ENCODE results near the gene ZBTB21. TPM values are rescaled to one million over a fixed set of nuclear protein-coding genes. Genes with fewer than 3 reads are reported as not detected.
A peak's percentile ranks its signal among the peaks of the same experiment; 100 is the strongest.

Gene ZBTB21
- total and polyA plus RNA-seq, 2 of the 8 experiments (the other 6 are each of a cell fraction or from before 2014, with no cell fraction given) = 3.9 to 17.8 TPM

- H3K18ac ChIP-seq (ENCODE audit: extremely low read depth, low read length) = no peak overlapping the region
- no peak overlapping the region for H4K91ac ChIP-seq (replicated peaks; ENCODE audit: insufficient read length, low read length)
- H3K4me3 ChIP-seq (ENCODE audit: extremely low read depth in 1 of 4, insufficient read depth in 2 of 4, low read depth in 3 of 4, low read length in 4 of 4) = no peak overlapping the region
- no peak overlapping the region for H4K8ac ChIP-seq (ENCODE audit: extremely low read depth, insufficient read depth, low read length)
- H4K5ac ChIP-seq (ENCODE audit: insufficient read length, low read depth, low read length) = no peak overlapping the region
- no peak for FAIRE-seq
- no peaks in the 10 kb centered on the region; a peak in 2 of 7 replicates for H3K4me1 ChIP-seq (replicated peaks in 1 of 4; ENCODE audit: control insufficient read depth in 3 of 4, insufficient read depth in 4 of 4, low read length in 3 of 4)
- H3K36me3 ChIP-seq (ENCODE audit: control insufficient read depth in 2 of 4, insufficient read depth in 4 of 4, low read length in 3 of 4) = no peaks in the 10 kb centered on the region
- H3K23ac ChIP-seq (ENCODE audit: insufficient read length) = no peak overlapping the region
- H3K9me3 ChIP-seq (ENCODE audit: insufficient read depth in 2 of 2, low read depth in 1 of 2, low read length in 1 of 2) = peaks cover 0 to 7% of the 10 kb centered on the region in 2 experiments; a peak in 2 of 4 replicates
- 91% methylated on average over 15 of the region's 17 CpGs; no CpG with 5 or more reads in 1 of the 2 experiments for whole genome bisulfite sequencing, 2 experiments (ENCODE audit: extremely low coverage in 1 of 2, insufficient coverage in 1 of 2, insufficient read length in 1 of 2, insufficient replicate concordance in 2 of 2, low coverage in 1 of 2, low lambda C conversion rate in 2 of 2, missing lambda C conversion rate in 1 of 2)
- H3K23me2 ChIP-seq (ENCODE audit: low read depth, low read length) = no peaks in the 10 kb centered on the region
- no peak overlapping the region for H2BK120ac ChIP-seq (replicated peaks; ENCODE audit: low read depth, low read length)
- H3K56ac ChIP-seq (replicated peaks; ENCODE audit: insufficient read length, low read depth, low read length) = no peak overlapping the region
- H2BK12ac ChIP-seq (ENCODE audit: low read depth, low read length) = no peak overlapping the region
- H3K14ac ChIP-seq (ENCODE audit: insufficient read length) = no peak overlapping the region
- H2BK5ac ChIP-seq (ENCODE audit: low read depth, low read length) = no peak overlapping the region
- no peak overlapping the region for H3K4ac ChIP-seq (replicated peaks; ENCODE audit: insufficient read length, low read depth, low read length)
- no peaks in the 10 kb centered on the region for H3K27me3 ChIP-seq (replicated peaks in 1 of 4; ENCODE audit: control insufficient read depth in 3 of 4, extremely low read depth in 1 of 4, insufficient read depth in 3 of 4, low read length in 3 of 4)
- no peak overlapping the region for H2AFZ ChIP-seq (ENCODE audit: low read length)
- no peak overlapping the region for H3K27ac ChIP-seq (ENCODE audit: low read depth, low read length)
- H2BK15ac ChIP-seq (ENCODE audit: low read length) = no peak overlapping the region
- peak in 1 of 2 experiments; percentile 59 for DNase-seq (ENCODE audit: low read depth in 1 of 2, low spot score in 2 of 2)
- H2BK20ac ChIP-seq (ENCODE audit: low read length) = no peak overlapping the region
- ChIA-PET POLR2A (ENCODE audit: partially characterized antibody) (interaction anchor here (0.6 to 1.2 kb wide), 2 partner anchors 33 to 691 kb away, joined by 3 to 4 read pairs; no protein-coding TSS in a partner anchor), CTCF (ENCODE audit: partially characterized antibody) (interaction anchor here (0.7 to 1.5 kb wide), 3 partner anchors 11 to 364 kb away, joined by 3 read pairs; no protein-coding TSS in a partner anchor)
- H3K4me2 ChIP-seq (ENCODE audit: insufficient read depth in 1 of 2, low read depth in 2 of 2, low read length in 2 of 2) = no peak overlapping the region
- no peaks in the 10 kb centered on the region for H3K79me1 ChIP-seq (ENCODE audit: low read depth, low read length)
- no peaks in the 10 kb centered on the region for H4K20me1 ChIP-seq (replicated peaks in 1 of 2; ENCODE audit: control insufficient read depth in 1 of 2, insufficient read depth in 2 of 2, low read length in 2 of 2)
- no peak overlapping the region for H3K9ac ChIP-seq (replicated peaks in 1 of 4; ENCODE audit: extremely low read depth in 1 of 4, low read depth in 3 of 4, low read length in 3 of 4)
- H3K79me2 ChIP-seq (ENCODE audit: control insufficient read depth in 1 of 2, insufficient read depth in 2 of 2, low read length in 2 of 2) = no peaks in the 10 kb centered on the region
- no peak overlapping the region for H2AK5ac ChIP-seq (ENCODE audit: low read depth, low read length)
- TF ChIP-seq GABPA (IDR thresholded peaks at IDR 0.05; ENCODE audit: borderline replicate concordance, insufficient read depth, low read length) = no peak
- TF ChIP-seq SP4 (IDR thresholded peaks at IDR 0.05; ENCODE audit: low read length) = no peak
- no peak for TF ChIP-seq EP300 (IDR thresholded peaks at IDR 0.05; ENCODE audit: borderline replicate concordance in 1 of 2, low read depth in 2 of 2, low read length in 2 of 2)
- no peak for TF ChIP-seq ATF3 (IDR thresholded peaks at IDR 0.05; ENCODE audit: insufficient read depth, low read depth, low read length)
- TF ChIP-seq SAP30 (IDR thresholded peaks at IDR 0.05; ENCODE audit: insufficient read depth, insufficient replicate concordance, low read length) = no peak
- no peak for TF ChIP-seq TBP (IDR thresholded peaks at IDR 0.05; ENCODE audit: low read depth, low read length)
- TF ChIP-seq CTBP2 (IDR thresholded peaks at IDR 0.05; ENCODE audit: borderline replicate concordance, insufficient read depth, insufficient read length, low read length) = no peak
- TF ChIP-seq ZNF274 (IDR thresholded peaks at IDR 0.05; ENCODE audit: borderline replicate concordance, extremely low read depth, low read length) = no peak
- no peak for TF ChIP-seq KDM4A (IDR thresholded peaks at IDR 0.05; ENCODE audit: low read depth, low read length, severe bottlenecking)
- no peak for TF ChIP-seq JUN (IDR thresholded peaks at IDR 0.05; ENCODE audit: low read depth, low read length)
Observed at GRCh38 chr21:41975391-41976272, 34.5 kb downstream of the ZBTB21 start.
